ENCODE results near the gene PRXL2B.

The PRXL2B gene

GRCh38 chr1:2595812-2596529 lies 9.4 kb downstream of the PRXL2B start:
- Mint-ChIP-seq H3K27me3 (ENCODE audit: low read depth) (peaks cover under 1% of the 10 kb centered on the region), H3K4me1 (no peaks in the 10 kb centered on the region), H3K4me3 (no peak overlapping the region), H3K27ac (peak overlapping the region in 1 of 3 experiments; percentile 48), H3K9me3 (peaks cover 6% of the 10 kb centered on the region), H3K36me3 (ENCODE audit: low read depth) (peaks cover 4% of the 10 kb centered on the region)
- TF ChIP-seq, protein P1, sequence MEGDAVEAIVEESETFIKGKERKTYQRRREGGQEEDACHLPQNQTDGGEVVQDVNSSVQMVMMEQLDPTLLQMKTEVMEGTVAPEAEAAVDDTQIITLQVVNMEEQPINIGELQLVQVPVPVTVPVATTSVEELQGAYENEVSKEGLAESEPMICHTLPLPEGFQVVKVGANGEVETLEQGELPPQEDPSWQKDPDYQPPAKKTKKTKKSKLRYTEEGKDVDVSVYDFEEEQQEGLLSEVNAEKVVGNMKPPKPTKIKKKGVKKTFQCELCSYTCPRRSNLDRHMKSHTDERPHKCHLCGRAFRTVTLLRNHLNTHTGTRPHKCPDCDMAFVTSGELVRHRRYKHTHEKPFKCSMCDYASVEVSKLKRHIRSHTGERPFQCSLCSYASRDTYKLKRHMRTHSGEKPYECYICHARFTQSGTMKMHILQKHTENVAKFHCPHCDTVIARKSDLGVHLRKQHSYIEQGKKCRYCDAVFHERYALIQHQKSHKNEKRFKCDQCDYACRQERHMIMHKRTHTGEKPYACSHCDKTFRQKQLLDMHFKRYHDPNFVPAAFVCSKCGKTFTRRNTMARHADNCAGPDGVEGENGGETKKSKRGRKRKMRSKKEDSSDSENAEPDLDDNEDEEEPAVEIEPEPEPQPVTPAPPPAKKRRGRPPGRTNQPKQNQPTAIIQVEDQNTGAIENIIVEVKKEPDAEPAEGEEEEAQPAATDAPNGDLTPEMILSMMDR (IDR thresholded peaks at IDR 0.05; ENCODE audit: unreplicated experiment in 3 of 3), result no peak

DNA sequence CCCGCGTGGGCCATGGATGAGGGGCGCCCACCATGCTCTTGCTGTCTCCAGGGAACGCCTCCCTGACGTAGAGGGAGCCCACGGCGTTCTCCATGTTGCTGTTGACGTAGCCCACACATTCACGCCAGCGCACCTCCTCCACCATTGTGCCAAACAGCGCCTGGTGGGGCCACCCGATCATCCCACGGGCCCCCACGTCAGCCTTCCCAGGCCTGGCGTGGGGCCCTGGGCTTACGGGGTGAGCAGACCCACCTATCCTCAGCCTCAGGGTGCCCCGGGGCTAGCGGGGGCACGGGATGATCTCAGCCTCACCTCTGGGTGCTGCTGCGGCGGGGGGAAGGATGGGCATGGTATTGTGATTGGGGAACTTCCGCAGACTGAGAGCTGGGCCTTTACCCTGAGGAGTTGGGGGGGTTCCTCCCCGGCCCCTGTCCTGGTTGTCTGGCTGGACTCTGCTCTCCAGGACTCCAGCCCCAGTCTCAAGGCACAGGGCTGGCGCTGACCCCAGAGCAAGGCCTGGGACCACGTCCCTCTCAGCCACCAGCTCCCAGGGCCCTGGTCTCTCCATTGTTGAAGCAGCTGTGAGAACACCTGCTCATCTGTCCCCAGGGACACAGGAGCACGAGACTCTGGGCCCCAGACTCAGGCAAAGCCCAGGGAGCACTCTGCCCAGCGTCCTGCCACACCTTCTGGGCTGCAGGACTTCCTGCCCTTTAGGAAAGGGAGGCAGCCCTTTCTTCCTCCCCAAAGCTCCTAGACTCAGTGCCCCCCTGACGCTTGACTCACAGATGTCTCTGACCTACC lies 10.2 kb downstream of the PRXL2B start:
- TF ChIP-seq, protein P1 (IDR thresholded peaks at IDR 0.05; ENCODE audit: unreplicated experiment in 3 of 3), result no peak
- Mint-ChIP-seq H3K36me3 (ENCODE audit: low read depth) (no peaks in the 10 kb centered on the region), H3K4me1 (no peaks in the 10 kb centered on the region), H3K27ac (no peak overlapping the region), H3K9me3 (peaks cover 6% of the 10 kb centered on the region), H3K4me3 (no peak overlapping the region), H3K27me3 (ENCODE audit: low read depth) (peaks cover 8% of the 10 kb centered on the region)

GRCh38 chr1:2597441-2598328 lies 11.1 kb downstream of the PRXL2B start:
- Mint-ChIP-seq H3K4me1 (no peaks in the 10 kb centered on the region), H3K9me3 (peaks cover 6% of the 10 kb centered on the region), H3K36me3 (ENCODE audit: low read depth) (no peaks in the 10 kb centered on the region), H3K27me3 (ENCODE audit: low read depth) (peaks cover 17% of the 10 kb centered on the region), H3K4me3 (no peak overlapping the region), H3K27ac (no peak overlapping the region)
- TF ChIP-seq, protein P1 (IDR thresholded peaks at IDR 0.05; ENCODE audit: unreplicated experiment in 3 of 3), result no peak

GRCh38 chr1:2598329-2598931 lies 11.9 kb downstream of the PRXL2B start:
- Mint-ChIP-seq H3K27ac (no peak overlapping the region), H3K9me3 (peaks cover 6% of the 10 kb centered on the region), H3K36me3 (ENCODE audit: low read depth) (no peaks in the 10 kb centered on the region), H3K4me1 (no peaks in the 10 kb centered on the region), H3K27me3 (ENCODE audit: low read depth) (peaks cover 19% of the 10 kb centered on the region), H3K4me3 (no peak overlapping the region)
- TF ChIP-seq, protein P1 (IDR thresholded peaks at IDR 0.05; ENCODE audit: unreplicated experiment in 3 of 3), result no peak

GRCh38 chr1:2601721-2602303 lies 15.2 kb downstream of the PRXL2B start:
- no peaks in the 10 kb centered on the region for H3K4me1 Mint-ChIP-seq
- peaks cover 19% of the 10 kb centered on the region for H3K27me3 Mint-ChIP-seq (ENCODE audit: low read depth)
- peaks cover 6% of the 10 kb centered on the region for H3K9me3 Mint-ChIP-seq
- peak overlapping the region in 1 of 3 experiments; percentile 17 for H3K27ac Mint-ChIP-seq
- TF ChIP-seq, protein P1 (IDR thresholded peaks at IDR 0.05; ENCODE audit: unreplicated experiment in 3 of 3), result no peak
- H3K36me3 Mint-ChIP-seq (ENCODE audit: low read depth), result no peaks in the 10 kb centered on the region
- H3K4me3 Mint-ChIP-seq, result no peak overlapping the region

Data from nephron (organoid).